K562 (cell line): ENCODE data around the gene TXN2. TPM values are rescaled to one million over a fixed set of nuclear protein-coding genes. Genes with fewer than 3 reads are reported as not detected.

ENCODE experiments used
- BRF2 ChIP-seq: IDR thresholded peaks from 3 replicates; pipeline ENCODE4 v1.6.1; 2011; ENCODE audit warnings: borderline replicate concordance, mild to moderate bottlenecking; ENCODE audit not compliant: insufficient read length, insufficient read depth
- CTCFL ChIP-seq: IDR thresholded peaks from 2 replicates; pipeline ENCODE4 v1.6.1; 2011; ENCODE audit warnings: borderline replicate concordance, low read depth, mild to moderate bottlenecking, moderate library complexity, low read length; ENCODE audit not compliant: insufficient read depth, poor library complexity, severe bottlenecking
- ELF2 ChIP-seq: fragments of 250-450 bp; sonication (Bioruptor Pico); IDR thresholded peaks from 2 replicates; pipeline ENCODE4 v1.5.0; 2021; ENCODE audit warnings: mild to moderate bottlenecking
- FOXP1 ChIP-seq: sonication (generic); formaldehyde crosslinking; IDR thresholded peaks from 2 replicates; pipeline ENCODE4 v1.8.0; 2022; ENCODE audit warnings: mild to moderate bottlenecking, missing genetic modification reagents
- FUS ChIP-seq: fragments of 200-400 bp; formaldehyde crosslinking; optimal IDR thresholded peaks from 2 replicates; pipeline ENCODE3; 2017; ENCODE audit warnings: low read depth, low read length
- HCFC1 ChIP-seq: IDR thresholded peaks from 2 replicates; pipeline ENCODE4 v1.6.1; 2012; ENCODE audit warnings: low read depth, low read length, improper control_type of control experiment
- HLTF ChIP-seq: fragments of 450-650 bp; IDR thresholded peaks from 2 replicates; pipeline ENCODE4 v1.6.1; 2016
- PRDM10 ChIP-seq: fragments of 450-650 bp; IDR thresholded peaks from 2 replicates; pipeline ENCODE4 v1.6.1; 2018; ENCODE audit not compliant: partially characterized antibody
- PRMT5 ChIP-seq: sonication (generic); formaldehyde crosslinking; IDR thresholded peaks from 2 replicates; pipeline ENCODE4 v1.5.0; 2020; ENCODE audit warnings: missing genetic modification reagents
- RBBP5 ChIP-seq: fragments of 200-600 bp; sonication (generic); IDR thresholded peaks from 2 replicates; pipeline ENCODE4 v1.6.1; 2012; ENCODE audit warnings: borderline replicate concordance, mild to moderate bottlenecking, low read length, control low read depth, inconsistent platforms; ENCODE audit not compliant: insufficient read depth, poor library complexity, severe bottlenecking
- RBM34 ChIP-seq: fragments of 200-400 bp; formaldehyde crosslinking; IDR thresholded peaks from 2 replicates; pipeline ENCODE4 v1.6.1; 2018; ENCODE audit warnings: low read length, borderline replicate concordance; ENCODE audit not compliant: insufficient read depth
- SNIP1 ChIP-seq: fragments of 450-650 bp; IDR thresholded peaks from 2 replicates; pipeline ENCODE4 v1.7.1; 2017; ENCODE audit warnings: low read depth, mild to moderate bottlenecking
- ZC3H11A ChIP-seq: IDR thresholded peaks from 2 replicates; pipeline ENCODE4 v1.6.1; 2012; ENCODE audit warnings: low read depth, low read length, improper control_type of control experiment
- ZEB2 ChIP-seq: fragments of 450-650 bp; IDR thresholded peaks from 2 replicates; pipeline ENCODE4 v1.6.1; 2016
- ZNF217 ChIP-seq: sonication (generic); formaldehyde crosslinking; IDR thresholded peaks from 2 replicates; pipeline ENCODE4 v1.8.0; 2022; ENCODE audit warnings: mild to moderate bottlenecking, missing genetic modification reagents
- polyA plus RNA-seq, 8 experiments: library from polyadenylated mRNA; depleted of rRNA in 4 of 8; stranded (reverse) in 5 of 8; unstranded in 3 of 8; fragments of >200 nt; fragmentation: Nextera tagmentation in 2 of 8; fragmentation: Illumina TruSeq in 1 of 8; extraction: Ambion mirVana in 2 of 8; extraction: Trizol in 1 of 8; gene quantifications; 2 replicates each; pipeline versions ENCODE4 v1.2.1 to v1.2.3, GENCODE V29; 2011 to 2014; ENCODE audit warnings: inconsistent platforms in 1 of 8, missing spikeins in 1 of 8
- total RNA-seq, 7 experiments: library from RNA; depleted of rRNA in 6 of 7; stranded (reverse); fragments of >200 nt in 6 of 7; fragmentation: Illumina TruSeq in 2 of 7; extraction: Trizol in 2 of 7; gene quantifications; 2 replicates each; pipeline versions ENCODE4 v1.2.1 to v1.2.3, GENCODE V29; 2011 to 2021; ENCODE audit warnings: low replicate concordance in 1 of 7
- TF ChIP-seq, protein P1 (sequence below): fragments of 450-650 bp; IDR thresholded peaks from 2 replicates; pipeline ENCODE4 v1.6.1; 2014; ENCODE audit warnings: low read depth, mild to moderate bottlenecking, moderate library complexity, borderline replicate concordance

The TXN2 gene
- total and polyA plus RNA-seq, 9 of the 15 experiments (the other 6 are each of a cell fraction or from before 2014, with no cell fraction given) = 48.5 to 399 (median 118) TPM

- TF ChIP-seq CTCFL (no peak), HLTF (peak; percentile 55; the same call in 1 of the 2 replicates), RBM34 (no peak), PRDM10 (peak; percentile 69), HCFC1 (no peak), SNIP1 (no peak), FUS (no peak), BRF2 (no peak), ZNF217 (CRISPR knock-in tag) (no peak), ELF2 (CRISPR knock-in tag) (no peak), FOXP1 (CRISPR knock-in tag) (0 out of 2 replicates have a peak, but pooled peaks have one; percentile 49), ZEB2 (peak; percentile 41; the same call in 1 of the 2 replicates), PRMT5 (no peak), RBBP5 (no peak), ZC3H11A (no peak)
- TF ChIP-seq, protein P1, sequence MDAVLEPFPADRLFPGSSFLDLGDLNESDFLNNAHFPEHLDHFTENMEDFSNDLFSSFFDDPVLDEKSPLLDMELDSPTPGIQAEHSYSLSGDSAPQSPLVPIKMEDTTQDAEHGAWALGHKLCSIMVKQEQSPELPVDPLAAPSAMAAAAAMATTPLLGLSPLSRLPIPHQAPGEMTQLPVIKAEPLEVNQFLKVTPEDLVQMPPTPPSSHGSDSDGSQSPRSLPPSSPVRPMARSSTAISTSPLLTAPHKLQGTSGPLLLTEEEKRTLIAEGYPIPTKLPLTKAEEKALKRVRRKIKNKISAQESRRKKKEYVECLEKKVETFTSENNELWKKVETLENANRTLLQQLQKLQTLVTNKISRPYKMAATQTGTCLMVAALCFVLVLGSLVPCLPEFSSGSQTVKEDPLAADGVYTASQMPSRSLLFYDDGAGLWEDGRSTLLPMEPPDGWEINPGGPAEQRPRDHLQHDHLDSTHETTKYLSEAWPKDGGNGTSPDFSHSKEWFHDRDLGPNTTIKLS = no peak
Measured at GRCh38 chr22:36478966-36479365, 2.5 kb downstream of the TXN2 start (continued).
